ENCODE data around the gene WDR1.

DNA sequence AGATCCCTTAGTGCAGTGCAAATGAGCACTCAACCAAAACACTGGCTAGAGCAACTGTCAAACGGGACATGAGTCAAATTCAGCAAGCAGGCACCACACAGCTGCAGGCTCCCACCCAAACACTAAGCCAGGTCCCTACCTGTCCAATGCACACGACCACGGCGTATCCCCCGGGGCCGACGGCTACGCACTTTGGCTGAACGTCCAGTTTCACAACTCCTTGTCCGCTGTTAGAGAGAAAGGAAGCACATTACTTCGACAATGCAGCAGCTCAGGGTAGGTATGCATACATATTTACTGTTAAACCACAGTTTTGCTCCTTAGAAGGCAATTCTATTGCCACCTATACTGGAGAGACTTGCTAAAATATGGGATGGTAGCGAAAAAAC lies 35.4 kb downstream of the WDR1 start:
- no peak for TF ChIP-seq POLR2A (IDR thresholded peaks at IDR 0.05; ENCODE audit: low read depth)
- no peak for TF ChIP-seq POLR2AphosphoS5 (IDR thresholded peaks at IDR 0.05)
- no peak for TF ChIP-seq CTCF (IDR thresholded peaks at IDR 0.05)
- TF ChIP-seq EP300 (IDR thresholded peaks at IDR 0.05): no peak
